BJ (cell line): ENCODE data around the gene CD93. TPM values are rescaled to one million over a fixed set of nuclear protein-coding genes. Genes with fewer than 3 reads are reported as not detected.

Source experiments
- CTCF ChIA-PET: fragments of 350-600 bp; formaldehyde crosslinking; extraction: SDS; loops from one replicate; lab custom pipeline; 2021; ENCODE audit warnings: antibody characterized with exemption, inconsistent platforms; lab: Yijun Ruan, JAX
- POLR2A ChIA-PET: fragments of 300-600 bp; sonication (Branson Sonifier 250); formaldehyde crosslinking; extraction: SDS; loops from one replicate; lab custom pipeline; 2021; ENCODE audit warnings: antibody characterized with exemption; lab: Charles Lee
- DNase-seq: peaks from one replicate; pipeline ENCODE4 v3.0.0-alpha.2; 2011; ENCODE audit warnings: low read depth
- H3K27me3 ChIP-seq: 2 replicates; pipeline ENCODE4 v1.6.0; 2011; ENCODE audit warnings: low read length; ENCODE audit not compliant: control insufficient read depth, insufficient read depth
- H3K36me3 ChIP-seq: 2 replicates; pipeline ENCODE4 v1.5.1; 2011; ENCODE audit warnings: low read length; ENCODE audit not compliant: control insufficient read depth, insufficient read depth
- H3K4me3 ChIP-seq: 2 replicates; pipeline ENCODE4 v1.5.1; 2011; ENCODE audit warnings: low read depth, mild to moderate bottlenecking, control low read depth, low read length
- CTCF ChIP-seq: IDR thresholded peaks from 2 replicates; pipeline ENCODE4 v1.5.1; 2011; ENCODE audit warnings: low read depth, mild to moderate bottlenecking, control low read depth, inconsistent platforms, low read length, moderate library complexity; ENCODE audit not compliant: insufficient read depth
- polyA plus RNA-seq: library from polyadenylated mRNA; depleted of rRNA; stranded (reverse); fragments of >200 nt; gene quantifications from 2 replicates; pipeline ENCODE4 v1.2.3, GENCODE V29; 2011

The CD93 gene
- polyA plus RNA-seq, 1 experiment: not detected

GRCh38 chr20:23090878-23091277 is 4.8 kb upstream of the CD93 start:
- POLR2A ChIA-PET: no interaction called here
- no peak for TF ChIP-seq CTCF
- Histone ChIP-seq H3K27me3 (peaks cover 5% of the 10 kb centered on the region), H3K4me3 (no peak overlapping the region), H3K36me3 (no peaks in the 10 kb centered on the region)
- CTCF ChIA-PET: interaction anchor here (1.5 kb wide), 1 partner anchor 12 kb away, joined by 4 read pairs; no protein-coding TSS in a partner anchor
- no peak for DNase-seq

GRCh38 chr20:23090147-23090546 is 4.0 kb upstream of the CD93 start:
- POLR2A ChIA-PET: no interaction called here

GRCh38 chr20:23088866-23089265 is 2.7 kb upstream of the CD93 start:
- CTCF ChIA-PET: interaction anchor here (0.6 to 1.0 kb wide), 3 partner anchors 25 to 636 kb away, joined by 3 read pairs; no protein-coding TSS in a partner anchor
- Histone ChIP-seq H3K27me3 (peaks cover 4% of the 10 kb centered on the region), H3K36me3 (no peaks in the 10 kb centered on the region), H3K4me3 (no peak overlapping the region)
- no peak for TF ChIP-seq CTCF
- no peak for DNase-seq
- POLR2A ChIA-PET: no interaction called here

More at GRCh38 chr20:23090147-23090546, 4.0 kb upstream of the CD93 start:
- no peaks in the 10 kb centered on the region for H3K36me3 ChIP-seq
- CTCF ChIA-PET: interaction anchor here (1.5 kb wide), 1 partner anchor 13 kb away, joined by 4 read pairs; no protein-coding TSS in a partner anchor
- no peak for DNase-seq
- peaks cover 5% of the 10 kb centered on the region for H3K27me3 ChIP-seq
- no peak overlapping the region for H3K4me3 ChIP-seq
- TF ChIP-seq CTCF: no peak

GRCh38 chr20:23087587-23088251 is 1.6 kb upstream of the CD93 start:
- ChIA-PET POLR2A (no interaction called here), CTCF (no interaction called here)
- DNase-seq: no peak
- Histone ChIP-seq H3K36me3 (no peaks in the 10 kb centered on the region), H3K4me3 (no peak overlapping the region), H3K27me3 (no peaks in the 10 kb centered on the region)
- TF ChIP-seq CTCF: no peak

GRCh38 chr20:23086931-23087411 is 847 bp upstream of the CD93 start:
- Histone ChIP-seq H3K27me3 (no peaks in the 10 kb centered on the region), H3K36me3 (no peaks in the 10 kb centered on the region), H3K4me3 (no peak overlapping the region)
- TF ChIP-seq CTCF: no peak
- CTCF ChIA-PET: interaction anchor here (1.0 kb wide), 1 partner anchor 24 kb away, joined by 4 read pairs; no protein-coding TSS in a partner anchor
- no peak for DNase-seq
- POLR2A ChIA-PET: no interaction called here
